Measurements from ENCODE around the gene MED12L.

The MED12L gene

DNA sequence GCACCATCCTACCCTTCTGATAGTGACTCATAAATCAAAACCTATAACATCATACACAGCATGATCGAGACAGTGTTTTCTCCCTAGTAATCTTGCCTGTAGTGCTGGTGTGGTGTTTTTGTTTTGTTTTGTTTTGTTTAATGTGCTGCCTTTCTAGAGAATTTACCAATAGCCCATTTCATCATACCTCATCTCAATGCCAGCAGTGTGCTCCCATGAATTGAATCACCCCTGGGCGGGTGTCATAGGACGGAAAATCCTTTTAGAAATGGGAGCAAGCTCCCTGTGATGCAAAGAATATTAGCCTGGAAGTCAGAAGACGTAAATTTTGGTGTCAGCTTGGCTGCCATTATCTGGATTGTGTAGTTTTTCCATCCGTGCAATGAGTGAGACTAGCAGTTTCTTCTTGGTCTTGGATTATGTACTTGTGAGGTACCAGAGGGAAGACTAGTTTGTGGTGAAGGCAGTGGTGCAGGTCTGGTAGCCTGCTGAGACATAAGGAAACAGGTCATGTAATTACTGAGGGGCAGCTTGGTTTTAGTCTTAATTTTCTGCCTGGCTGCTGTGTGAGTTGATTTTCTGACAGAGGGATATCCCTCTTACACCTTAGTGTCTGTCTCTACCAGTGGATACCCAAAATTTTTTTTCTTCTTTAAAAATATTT, 345.5 kb downstream of the MED12L start:
- TF ChIP-seq, protein P1, sequence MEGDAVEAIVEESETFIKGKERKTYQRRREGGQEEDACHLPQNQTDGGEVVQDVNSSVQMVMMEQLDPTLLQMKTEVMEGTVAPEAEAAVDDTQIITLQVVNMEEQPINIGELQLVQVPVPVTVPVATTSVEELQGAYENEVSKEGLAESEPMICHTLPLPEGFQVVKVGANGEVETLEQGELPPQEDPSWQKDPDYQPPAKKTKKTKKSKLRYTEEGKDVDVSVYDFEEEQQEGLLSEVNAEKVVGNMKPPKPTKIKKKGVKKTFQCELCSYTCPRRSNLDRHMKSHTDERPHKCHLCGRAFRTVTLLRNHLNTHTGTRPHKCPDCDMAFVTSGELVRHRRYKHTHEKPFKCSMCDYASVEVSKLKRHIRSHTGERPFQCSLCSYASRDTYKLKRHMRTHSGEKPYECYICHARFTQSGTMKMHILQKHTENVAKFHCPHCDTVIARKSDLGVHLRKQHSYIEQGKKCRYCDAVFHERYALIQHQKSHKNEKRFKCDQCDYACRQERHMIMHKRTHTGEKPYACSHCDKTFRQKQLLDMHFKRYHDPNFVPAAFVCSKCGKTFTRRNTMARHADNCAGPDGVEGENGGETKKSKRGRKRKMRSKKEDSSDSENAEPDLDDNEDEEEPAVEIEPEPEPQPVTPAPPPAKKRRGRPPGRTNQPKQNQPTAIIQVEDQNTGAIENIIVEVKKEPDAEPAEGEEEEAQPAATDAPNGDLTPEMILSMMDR (IDR thresholded peaks at IDR 0.05; ENCODE audit: low read length, missing control alignments), result no peak
- peak; percentile 37 for DNase-seq (ENCODE audit: low read depth)
- H3K4me3 ChIP-seq (replicated peaks; ENCODE audit: low read depth, low read length), result no peak overlapping the region

DNA sequence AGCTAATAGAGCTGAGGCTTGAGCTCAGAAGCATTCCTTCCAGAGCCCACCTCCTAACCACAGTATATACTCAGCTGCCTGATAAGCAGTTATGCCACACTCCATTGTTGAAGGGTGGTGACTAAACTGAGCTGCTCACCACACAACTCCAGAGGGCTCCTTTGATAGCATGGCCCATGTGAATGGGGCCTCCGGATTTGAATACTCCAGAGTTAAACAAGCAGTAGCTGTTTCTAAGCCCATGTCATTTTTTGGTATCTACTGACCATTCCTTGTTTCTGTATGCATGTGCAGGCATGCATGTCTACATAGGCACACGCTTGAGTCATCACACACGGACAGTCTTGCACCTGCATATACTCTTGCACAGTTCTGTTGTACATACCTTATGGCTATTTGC, 346.5 kb downstream of the MED12L start:
- peak; percentile 85 for DNase-seq (ENCODE audit: low read depth)
- H3K4me3 ChIP-seq (replicated peaks; ENCODE audit: low read depth, low read length), result no peak overlapping the region
- TF ChIP-seq, protein P1 (IDR thresholded peaks at IDR 0.05; ENCODE audit: low read length, missing control alignments), result no peak

GRCh38 chr3:151432616-151433372, 347.3 kb downstream of the MED12L start:
- no peak overlapping the region for H3K4me3 ChIP-seq (replicated peaks; ENCODE audit: low read depth, low read length)
- TF ChIP-seq, protein P1 (IDR thresholded peaks at IDR 0.05; ENCODE audit: low read length, missing control alignments), result no peak
- DNase-seq (ENCODE audit: low read depth), result no peak

DNA sequence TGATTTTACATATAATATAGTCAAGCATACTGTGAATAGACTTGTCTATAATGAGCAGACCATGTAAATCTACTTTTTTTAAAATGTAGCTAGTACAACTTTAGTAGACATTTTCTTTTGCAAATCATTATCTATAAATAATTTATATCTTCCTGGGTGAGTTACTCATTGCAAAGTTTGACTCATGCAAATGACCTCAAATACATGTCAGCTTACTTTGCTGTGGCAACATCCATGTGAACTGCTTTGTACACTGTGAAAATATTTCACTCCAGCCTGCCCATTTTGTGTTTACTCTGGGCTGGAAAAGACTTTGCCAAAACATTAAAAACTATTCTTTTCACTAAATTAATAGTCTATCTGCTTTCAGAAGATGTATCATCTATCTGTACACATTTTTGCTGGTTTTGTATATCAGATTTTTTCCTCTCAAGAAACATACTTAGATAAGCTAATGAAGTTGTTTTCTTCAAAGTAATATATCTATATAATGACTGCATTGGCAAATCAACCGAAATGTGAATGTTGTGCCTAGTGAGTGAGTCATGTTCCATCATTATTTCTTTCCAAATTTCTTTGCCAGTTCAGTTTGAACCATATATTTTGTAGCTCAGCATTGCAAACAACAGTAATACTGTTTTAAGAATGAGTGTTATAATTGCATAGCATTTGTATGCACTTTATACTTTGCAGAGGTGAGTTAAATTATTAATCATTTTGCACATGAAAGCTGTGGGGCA, 348.9 kb downstream of the MED12L start:
- TF ChIP-seq, protein P1 (IDR thresholded peaks at IDR 0.05; ENCODE audit: low read length, missing control alignments), result no peak
- DNase-seq (ENCODE audit: low read depth), result peak; percentile 89
- H3K4me3 ChIP-seq (replicated peaks; ENCODE audit: low read depth, low read length), result no peak overlapping the region

DNA sequence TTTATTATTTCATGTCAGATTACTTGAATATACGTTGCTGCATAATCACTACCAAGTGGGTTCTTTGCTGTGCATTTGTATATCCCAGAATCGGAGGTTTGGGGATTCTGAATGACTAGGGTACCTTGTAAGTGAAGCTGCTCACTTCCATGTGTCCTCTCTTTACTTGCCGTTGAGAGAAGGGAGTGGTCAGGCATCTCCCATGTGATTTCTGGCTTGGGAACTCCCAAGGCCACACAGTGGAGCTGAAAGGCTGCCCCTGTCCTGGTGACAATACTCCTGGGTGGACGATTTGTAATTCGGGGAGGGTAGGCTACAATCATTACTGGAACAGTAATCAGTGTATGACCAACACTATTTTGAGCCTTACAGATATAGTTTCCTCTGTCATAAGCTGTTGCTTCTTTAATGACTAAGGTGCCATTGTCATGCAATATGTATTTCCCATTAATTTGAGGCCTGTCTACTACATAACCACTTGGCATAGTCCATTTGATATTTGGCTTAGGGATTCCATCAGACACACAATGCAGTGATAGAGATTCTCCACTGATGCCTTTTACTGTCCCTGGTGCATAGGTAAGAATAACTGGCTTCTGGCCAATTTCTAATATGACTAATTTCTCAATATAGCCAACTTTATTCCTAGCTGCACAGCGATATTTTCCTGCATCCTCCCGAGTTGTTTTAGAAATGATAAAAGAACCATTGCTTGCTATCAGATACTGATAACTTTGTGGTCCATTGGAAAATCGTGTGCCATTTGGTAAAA, 351.4 kb downstream of the MED12L start:
- no peak overlapping the region for H3K4me3 ChIP-seq (replicated peaks; ENCODE audit: low read depth, low read length)
- DNase-seq (ENCODE audit: low read depth), result no peak
- TF ChIP-seq, protein P1 (IDR thresholded peaks at IDR 0.05; ENCODE audit: low read length, missing control alignments), result no peak

DNA sequence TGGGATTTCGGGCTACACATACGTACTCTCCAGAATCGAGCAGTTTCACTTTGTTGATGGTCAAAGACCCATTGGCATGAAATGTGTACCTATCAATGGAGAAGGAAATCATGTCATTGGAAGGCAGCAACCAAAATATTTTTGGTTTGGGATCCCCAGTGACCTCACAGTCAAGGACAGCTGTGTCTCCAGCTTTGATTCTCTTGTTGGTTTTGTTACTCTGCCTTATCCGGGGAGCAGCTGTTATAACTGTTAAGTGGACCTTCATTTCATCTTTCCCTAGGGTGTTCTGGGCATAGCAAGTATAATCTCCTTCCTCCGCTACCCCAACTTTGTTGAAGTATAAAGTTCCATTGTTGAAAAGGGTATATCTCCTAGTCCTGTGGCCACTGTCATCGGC, 352.4 kb downstream of the MED12L start:
- no peak for DNase-seq (ENCODE audit: low read depth)
- TF ChIP-seq, protein P1 (IDR thresholded peaks at IDR 0.05; ENCODE audit: low read length, missing control alignments), result no peak
- H3K4me3 ChIP-seq (replicated peaks; ENCODE audit: low read depth, low read length), result no peak overlapping the region

Data from fibroblast of pulmonary artery (primary cell).